ENCODE measurements around the gene OGT.
A peak's percentile ranks its signal among the peaks of the same experiment; 100 is the strongest.
"Not testable (repeated sequence)": the region's sequence is repeated elsewhere in the genome, so short reads cannot be mapped to it uniquely, and the experiment has no call there.

The OGT gene

DNA sequence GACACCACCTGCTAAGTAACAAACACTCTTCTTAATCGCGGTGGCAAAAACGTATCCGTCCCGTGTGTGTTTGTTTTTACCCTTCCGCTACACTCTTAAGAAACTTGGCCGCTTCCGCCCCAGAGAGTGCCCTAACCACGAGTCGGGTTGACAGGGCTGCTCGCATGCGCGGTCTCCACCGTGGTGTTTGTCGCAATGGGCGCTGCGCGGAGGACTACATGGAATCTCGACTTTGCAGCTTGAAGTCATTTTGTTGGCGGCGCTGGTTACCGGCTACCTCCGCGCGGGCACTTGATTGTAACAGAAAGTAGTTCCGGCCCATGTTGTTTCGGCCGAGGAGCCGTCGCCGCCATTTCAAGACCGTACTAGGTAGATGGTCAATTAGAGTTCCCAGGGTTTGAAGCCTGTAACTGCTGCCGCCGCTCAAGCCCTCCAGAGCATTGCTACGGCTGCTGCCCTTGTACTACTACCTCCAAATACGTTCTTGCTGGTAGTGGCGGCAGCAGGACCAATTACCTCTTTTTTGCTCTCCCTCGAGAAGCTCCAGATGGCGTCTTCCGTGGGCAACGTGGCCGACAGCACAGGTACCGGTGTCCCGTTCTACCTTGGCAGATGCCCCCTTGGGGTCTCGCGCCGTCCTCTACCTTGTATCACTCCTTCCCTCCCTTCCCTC is at the start of gene OGT:
Gene OGT, plus strand, starts transcription at position 352 of the 673 bp plus-strand sequence. Its CDS starts 196 bp downstream, at position 548.
- DNase-seq: peak; percentile 89

DNA sequence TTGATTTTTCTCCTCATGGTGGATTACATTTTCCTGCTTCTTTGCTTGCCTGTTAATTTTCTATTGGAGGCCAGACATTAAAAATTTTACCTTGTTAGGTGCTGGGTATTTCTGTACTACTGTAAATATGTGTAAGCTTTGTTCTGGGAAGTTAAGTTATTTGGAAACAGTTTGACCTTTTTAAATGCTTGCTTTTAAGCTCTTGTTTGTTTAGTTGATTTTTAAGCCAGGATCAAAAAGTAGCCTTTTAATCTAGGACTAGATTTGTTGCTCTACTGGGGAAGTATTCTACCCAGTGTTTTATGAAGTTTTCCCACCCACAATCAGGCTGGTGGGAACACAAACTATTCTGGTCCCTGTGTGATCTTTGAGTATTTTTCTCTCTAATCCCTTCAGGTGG is 45.1 kb upstream of the OGT start:
- DNase-seq: no peak

DNA sequence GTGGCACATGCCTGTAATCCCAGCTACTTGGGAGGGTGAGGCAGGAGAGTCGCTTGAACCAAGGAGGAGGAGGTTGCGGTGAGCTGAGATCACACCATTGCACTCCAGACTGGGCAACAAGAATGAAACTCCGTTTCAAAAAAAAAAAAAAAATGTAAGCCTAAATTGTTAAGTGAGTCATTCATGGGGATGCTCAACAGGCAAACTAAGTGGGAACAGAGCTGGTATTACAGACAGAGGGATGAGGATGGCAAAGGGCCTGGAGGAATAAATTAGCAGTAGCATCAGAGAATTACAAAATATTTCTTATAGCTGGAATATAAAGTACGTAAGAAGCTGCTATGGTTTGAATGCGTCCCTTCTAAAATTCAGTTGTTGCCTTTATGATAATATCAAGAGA is 43.4 kb upstream of the OGT start:
- DNase-seq: no peak

DNA sequence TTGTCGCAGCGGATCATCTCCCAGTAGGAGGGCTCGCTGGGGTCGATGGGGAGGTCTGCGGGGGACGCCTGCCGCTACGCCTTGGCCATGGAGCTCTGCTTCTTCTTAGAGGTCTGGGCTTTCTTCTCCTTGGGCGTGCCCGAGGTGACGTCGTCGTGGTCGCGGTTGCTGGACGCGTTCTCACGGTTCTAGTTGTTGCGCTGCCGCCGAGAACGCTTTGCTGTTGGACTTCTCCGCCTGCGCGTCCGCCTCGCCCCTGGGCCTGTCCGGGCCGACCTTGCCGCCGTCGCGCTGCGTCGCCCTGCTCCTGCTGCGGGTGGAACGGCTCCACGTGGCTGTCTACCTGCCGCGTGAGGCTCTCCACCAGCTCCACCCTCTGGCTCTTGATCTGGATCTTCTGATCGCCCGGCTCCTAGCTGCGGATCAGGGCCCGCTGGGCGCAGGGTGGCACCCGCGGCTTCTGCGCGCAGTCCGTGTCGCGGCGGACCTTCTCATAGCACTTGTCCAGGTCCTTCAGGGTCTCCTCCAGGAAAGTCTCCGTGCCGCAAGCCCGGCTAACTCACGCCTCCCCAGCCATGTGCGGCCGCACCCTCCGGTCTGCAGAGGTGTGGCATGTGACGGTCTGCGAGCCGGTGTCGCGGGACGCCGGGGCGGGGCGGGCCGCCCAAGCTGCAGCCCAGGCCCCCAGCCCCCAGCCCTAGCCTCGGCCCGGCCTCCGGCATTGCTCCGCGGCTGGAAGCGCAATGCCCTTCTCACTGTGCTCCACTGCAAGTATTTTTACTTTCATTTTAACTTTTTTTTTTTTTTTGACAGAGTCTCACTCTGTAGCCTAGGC is 40.5 kb upstream of the OGT start:
- peak; percentile 48 for DNase-seq

DNA sequence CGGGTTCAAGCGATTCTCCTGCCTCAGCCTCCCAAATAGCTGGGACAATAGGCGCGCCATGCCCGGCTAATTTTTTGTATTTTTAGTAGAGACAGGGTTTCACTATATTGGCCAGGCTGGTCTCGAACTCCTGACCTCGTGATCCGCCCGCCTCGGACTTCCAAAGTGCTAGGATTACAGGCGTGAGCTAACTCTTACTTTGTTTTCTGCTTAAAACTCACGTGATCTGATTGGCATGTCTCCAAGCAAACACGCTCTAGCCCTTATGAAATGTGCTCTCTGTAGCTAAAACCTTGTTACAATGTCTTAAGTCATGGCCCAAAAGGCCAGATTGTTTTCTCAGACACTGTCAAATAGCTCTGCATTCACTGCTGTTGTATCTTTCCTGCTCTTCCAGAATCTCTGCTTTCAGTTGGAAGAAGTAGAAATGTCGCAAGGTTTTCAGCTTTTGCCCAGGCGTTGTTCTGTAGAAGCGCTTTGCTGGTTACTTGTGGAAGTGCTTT is 39.7 kb upstream of the OGT start:
- no peak for DNase-seq

DNA sequence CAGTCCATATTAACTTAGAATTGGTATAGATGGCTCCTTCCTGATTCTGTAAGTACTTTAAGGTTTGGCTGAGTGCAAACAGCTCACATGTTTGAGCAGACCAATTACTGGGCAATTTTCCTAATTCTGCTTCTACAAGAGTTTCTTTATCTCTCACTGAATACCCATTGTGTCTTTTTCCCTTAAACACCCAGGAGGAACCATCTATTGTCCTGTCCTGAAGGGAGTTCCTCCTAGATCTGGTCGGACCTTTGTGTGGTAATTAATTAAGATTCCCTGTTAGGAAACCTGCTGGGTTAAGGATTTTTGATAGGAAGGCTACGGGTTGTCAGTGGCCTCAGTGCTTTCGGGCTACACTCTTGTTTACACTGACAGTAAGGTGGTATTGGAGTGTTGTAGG is 36.9 kb upstream of the OGT start:
- not testable (repeated sequence) for DNase-seq

DNA sequence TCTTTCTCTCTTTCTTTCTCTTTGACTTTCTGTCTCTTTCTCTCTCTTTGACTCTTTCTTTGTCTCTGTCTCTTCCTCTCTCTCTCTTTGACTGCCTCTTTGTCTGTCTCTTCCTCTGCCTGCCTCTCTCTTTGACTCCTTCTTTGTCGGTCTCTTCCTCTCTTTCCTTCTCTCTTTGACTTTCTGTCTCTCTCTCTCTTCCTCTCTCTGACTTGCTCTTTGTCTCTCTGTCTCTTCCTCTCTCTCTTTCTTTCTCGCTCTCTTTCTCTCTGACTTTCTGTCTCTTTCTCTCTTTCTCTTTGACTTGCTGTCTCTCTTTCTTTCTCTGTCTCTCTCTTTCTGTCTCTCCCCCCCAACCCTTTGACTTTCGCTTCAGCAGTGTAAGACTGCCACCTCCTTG is 36.4 kb upstream of the OGT start:
- no peak for DNase-seq

DNA sequence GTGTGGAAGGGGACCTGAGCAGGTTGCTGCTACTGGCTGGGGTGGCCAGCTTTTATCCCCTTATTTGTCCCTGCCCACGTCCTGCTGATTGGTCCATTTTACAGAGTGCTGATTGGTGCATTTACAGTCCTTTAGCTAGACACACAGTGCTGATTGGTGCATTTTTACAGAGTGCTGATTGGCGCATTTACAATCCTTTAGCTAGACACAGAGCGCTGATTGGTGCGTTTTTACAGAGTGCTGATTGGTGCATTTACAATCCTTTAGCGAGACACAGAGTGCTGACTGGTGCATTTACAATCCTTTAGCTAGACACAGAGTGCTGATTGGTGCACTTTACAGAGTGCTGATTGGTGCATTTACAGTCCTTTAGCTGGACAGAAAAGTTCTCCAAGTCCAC is 30.8 kb upstream of the OGT start:
- DNase-seq: not testable (repeated sequence)

DNA sequence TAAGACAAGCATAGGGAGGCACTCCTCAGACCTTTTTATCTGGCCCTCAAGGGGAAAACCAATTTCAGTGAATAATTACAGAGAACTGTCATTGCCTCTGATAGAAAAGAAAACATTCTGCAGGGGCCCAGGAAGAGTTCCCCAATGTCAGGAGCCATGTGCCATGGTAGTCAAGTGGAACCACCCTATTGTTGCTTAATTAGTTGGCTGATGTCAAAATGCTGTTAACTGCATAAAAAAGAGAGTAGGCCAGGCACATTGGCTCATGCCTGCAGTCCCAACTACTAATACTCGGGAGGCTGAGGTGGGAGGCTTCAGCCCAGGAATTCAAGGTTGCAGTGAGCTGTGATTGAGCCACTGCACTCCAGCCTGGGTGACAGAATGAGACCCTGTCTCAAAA is 28.6 kb upstream of the OGT start:
- no peak for DNase-seq

DNA sequence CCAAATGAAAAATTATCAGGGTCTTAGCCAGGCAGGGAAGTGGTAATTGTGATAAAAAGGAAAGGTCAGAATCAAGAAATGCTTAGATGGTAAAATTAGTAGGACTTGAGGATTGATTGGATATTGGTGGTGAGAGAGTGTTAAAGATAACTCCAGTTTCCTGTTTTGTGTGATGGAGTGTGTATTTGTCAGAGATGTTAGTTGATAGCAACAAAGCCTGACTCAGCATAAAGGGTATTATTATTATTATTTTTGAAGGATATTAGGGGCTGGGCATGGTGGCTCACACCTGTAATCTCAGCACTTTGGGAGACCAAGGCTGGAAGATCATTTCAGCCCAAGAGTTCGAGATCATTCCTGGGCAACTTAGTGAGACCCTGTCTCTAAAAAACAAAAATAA is 23.6 kb upstream of the OGT start:
- no peak for DNase-seq

DNA sequence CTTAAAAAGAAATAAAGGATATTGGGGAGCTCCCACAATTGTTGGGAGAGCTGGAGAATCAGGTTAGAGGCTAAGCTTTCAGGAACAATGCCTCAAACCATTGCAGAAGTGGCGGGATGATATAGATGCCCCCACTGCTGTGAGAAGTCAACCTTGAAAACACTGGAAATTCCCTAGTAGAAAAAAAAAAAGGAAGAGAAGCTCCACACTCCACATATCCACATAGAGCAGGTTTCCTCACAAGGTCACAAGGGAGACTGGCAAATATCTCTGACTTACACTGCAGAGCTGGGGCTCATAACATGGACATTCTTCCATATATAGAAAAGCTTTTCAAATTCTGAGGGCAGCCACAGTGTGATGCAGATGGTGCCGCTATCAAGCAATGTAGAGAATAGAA is 22.7 kb upstream of the OGT start:
- DNase-seq: no peak

DNA sequence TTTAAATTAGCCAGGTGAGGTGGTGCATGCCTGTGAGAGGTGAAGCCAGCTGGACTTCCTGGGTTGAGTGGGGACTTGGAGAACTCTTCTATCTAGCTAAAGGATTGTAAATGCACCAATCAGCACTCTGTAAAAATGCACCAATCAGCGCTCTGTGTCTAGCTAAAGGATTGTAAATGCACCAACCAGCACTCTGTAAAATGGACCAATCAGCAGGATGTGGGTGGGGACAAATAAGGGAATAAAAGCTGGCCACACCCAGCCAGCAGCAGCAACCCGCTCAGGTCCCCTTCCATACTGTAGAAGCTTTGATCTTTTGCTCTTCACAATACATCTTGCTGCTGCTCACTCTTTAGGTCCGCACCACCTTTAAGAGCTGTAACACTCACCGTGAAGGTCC is 19.2 kb upstream of the OGT start:
- not testable (repeated sequence) for DNase-seq

DNA sequence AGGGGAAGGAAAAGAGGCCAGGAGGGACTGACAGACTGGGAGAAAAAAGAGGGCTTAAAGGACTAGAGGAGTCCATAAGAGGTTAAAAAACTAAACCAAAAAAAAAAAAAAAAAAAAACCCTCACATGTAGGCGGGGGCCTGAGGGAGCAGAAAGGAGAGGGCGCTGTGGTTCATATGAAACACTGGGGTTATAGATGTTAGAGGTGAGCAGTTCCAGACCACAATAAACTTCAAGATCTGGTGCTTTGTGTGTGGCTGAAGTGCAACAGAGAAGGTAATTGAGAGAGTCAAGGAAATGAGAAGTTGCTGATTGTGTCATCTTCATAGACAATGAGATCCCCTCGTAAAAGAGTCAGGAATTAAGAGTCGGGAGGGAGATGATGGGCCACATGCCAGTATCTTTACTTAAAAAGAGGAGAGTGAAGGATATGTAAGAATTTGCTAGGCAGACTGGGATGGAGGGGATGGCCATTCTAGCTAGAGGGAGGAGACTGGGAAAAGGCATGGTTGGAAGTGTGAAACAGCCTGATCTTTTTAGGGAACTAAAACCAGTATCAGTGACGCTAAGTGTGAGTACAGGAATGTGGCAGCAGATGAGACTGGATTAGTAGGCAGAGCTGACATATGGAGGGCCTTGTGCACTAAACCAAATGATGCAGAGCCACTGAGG is 18.4 kb upstream of the OGT start:
- peak; percentile 17 for DNase-seq

DNA sequence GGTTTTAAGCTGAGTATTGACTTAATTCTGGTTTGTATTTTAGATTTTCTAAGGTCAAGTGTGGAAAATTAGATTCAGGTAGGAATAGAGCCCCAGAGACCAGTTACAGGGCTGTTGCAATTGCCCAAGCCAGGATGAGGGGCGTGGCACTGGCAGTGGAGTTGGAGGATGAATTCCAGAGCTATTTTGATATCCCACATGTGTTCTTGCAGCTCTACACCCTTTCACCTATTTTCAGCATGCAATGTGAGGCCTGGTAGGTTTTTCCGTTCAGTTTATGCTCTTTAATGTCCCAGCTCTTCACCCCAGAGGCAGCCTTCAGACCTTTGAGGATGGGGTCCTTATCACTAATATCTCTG is 17.9 kb upstream of the OGT start:
- no peak for DNase-seq

DNA sequence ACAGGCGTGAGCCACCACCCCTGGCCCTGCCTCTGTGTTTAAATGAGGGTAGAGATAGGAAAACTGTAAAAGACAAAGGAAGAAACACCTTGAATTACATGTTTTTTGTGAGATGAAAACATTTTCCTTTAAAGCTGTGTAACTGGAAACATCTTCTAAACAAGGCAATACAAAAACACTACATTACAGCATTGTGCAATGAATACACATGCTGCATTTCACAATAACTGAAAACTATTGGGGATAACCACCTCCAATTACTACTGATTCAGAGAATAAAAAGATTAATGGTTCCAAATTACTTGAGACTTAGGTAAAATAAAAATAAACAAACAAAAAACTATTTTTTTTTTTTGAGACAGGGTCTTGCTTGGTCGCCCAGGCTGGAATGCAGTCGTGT is 7.6 kb upstream of the OGT start:
- DNase-seq: no peak

DNA sequence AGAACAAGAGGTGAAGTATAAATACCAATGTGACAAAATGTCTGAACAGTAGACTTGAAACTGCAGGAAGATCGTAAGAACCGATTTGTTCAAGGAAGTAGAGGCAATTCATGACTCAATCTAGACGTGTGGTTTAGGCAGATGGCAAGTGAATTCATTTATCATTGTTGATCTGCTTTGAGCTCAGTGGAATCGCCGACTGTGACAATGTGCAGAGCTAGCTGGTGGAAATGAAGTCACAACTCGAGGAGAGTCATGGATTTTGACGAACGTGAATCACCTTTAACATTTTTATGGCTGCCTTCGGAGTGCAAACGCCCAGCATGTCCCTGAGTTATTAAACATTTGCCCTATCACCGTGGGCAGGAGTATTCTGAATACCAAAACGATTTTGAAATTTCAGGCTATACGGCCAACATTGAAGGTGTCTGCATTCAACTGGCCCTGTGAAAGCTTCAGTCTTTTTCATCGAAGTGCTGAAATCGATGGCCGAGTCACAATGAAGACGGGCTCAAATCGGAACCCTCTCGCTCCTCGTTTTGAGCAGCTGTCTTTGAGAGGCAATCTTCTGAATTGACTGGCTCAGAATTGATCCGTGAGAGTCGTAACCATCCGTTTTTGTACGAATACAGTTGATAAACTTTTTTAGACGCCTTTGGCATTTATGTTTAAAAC is 689 bp upstream of the OGT start:
- peak; percentile 51 for DNase-seq

DNA sequence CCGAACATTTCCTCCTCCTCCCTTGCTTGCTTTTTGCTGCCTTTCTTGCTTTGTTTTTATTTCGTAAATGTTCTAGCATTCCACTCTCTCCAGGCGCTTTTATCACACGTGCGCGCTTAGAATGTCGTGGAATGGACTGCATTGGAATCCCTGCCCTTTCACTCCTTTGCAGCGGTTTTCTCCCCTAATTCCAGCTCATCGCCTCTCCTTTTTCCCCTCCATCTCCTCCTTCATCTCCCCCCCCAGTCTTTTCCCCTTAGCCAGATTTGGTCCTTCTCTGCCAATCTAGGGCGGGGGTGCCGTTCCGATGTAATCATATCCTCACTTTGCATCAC is 579 bp downstream of the OGT start:
- DNase-seq: no peak

DNA sequence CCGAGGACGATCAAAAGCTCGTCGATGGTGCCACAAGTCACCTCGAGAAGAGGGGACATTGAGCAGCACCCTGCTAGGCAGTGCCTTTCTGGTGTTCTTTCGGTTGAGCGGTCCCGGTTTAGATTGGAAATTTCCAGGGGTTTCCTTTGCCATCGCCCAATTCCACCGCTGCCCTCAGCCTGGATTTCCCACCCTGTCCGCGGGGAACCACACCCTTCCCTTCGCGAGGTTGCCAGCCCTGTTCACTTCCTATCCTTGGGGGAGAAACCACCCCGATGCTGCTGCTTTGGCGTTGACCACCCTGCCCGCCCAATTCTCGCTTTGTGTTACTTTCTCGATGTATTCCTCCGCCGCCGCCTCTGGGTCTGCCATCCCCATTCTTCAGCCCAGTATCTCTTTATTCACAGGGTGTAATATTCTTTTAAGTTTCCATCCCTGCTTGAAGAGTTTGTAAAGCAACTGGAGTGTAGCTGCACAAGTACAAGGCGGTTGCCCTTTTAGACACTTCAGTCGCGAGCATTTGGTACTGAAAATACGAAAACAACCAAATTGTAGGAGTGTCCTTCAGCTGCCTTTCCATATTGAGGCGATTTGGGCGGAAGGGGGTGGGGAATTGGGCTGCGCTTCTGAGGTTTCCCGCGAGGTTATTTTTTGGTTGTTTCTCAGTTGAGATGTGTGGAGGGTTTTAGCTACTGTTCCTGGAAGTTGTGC is 1.1 kb downstream of the OGT start:
- DNase-seq: peak; percentile 58

DNA sequence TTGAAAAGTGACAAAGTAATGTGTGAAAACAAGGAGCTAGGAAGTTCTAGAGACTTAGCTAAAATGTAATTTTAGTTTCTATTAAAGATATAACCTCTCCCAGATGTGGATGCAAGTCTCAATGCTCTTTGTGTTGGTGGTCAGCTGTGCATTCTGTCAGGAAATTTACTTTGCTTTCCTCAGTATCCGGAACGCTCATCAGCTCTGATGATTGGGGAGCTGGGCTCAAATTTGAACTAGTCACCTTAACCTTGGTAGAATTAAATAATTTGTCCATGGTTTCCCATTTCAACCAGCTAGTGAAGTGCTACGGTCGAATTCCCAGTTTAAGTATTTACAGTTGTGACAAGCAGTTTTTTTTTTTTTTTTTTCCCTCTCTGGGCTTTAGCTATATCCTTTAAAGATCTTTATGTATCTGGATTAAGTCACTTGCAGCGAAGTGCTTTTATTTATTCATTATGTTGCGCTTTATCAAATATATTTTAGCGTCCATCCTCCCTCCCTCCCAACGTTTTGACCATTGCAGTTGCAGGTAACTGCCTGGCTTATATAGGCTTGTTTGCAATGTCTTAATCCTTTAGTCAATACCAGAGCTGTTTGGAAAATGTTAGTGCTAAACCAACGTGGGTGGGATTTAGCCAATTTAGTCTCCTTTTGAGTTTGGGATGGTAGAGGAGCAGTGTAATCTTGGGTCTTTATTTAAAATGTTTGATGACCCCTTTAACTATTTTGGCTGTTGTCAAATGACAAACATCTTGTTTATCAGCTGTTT is 2.1 kb downstream of the OGT start:
- no peak for DNase-seq

DNA sequence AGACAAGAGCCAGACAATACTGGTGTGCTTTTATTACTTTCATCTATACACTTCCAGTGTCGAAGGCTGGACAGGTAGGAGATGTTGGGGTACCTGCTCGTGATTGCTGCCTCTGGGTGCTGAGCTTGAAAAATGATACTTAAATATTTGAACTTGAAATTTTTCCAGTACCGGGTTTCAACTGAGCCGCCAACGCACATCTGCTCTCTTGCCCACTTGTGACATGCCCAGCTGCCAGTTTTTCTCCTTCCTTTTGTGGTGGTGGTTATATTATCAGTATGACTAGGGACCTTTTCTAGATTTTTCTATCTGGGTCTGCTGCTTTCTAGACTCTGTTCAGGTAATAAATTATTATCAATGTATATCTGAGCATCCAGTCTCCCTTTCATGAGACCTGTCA is 3.4 kb downstream of the OGT start:
- DNase-seq: no peak

DNA sequence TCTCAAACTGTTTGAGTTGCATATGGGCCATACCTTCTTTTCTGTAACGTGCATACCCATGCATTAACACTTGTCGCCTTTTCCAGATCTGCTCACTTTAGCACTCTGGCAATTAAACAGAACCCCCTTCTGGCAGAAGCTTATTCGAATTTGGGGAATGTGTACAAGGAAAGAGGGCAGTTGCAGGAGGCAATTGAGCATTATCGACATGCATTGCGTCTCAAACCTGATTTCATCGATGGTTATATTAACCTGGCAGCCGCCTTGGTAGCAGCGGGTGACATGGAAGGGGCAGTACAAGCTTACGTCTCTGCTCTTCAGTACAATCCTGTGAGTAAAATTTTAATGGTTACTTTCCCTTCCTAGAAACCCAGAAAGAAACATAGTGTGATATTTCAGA is 4.8 kb downstream of the OGT start:
- DNase-seq: no peak

DNA sequence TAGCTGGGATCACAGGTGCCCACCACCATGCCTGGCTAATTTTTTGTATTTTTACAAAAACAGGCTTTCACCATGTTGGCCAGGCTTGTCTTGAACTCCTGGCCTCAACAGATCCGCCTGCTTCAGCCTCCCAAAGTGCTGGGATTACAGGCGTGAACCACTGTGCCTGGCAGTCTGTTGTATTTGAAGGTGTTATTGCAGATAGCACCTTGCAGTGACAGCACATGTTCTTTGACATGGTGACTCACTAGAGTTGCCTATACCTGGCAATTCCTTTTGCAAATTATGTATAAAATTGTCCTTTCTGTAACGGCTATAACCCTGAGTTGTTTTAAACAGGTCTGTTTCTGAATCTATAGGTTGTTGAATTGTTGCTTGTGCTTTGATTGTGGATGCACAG is 7.9 kb downstream of the OGT start:
- DNase-seq: no peak

Data from activated CD8-positive, alpha-beta memory T cell treated with anti-CD3 and anti-CD28 coated beads, Interleukin-2, amount 50 U/mL, for 4 hours (primary cell).